Loucy (cell line): Measurements from ENCODE around the gene CGB1.
A peak's percentile ranks its signal among the peaks of the same experiment; 100 is the strongest.

ENCODE experiments used
- H2AFZ ChIP-seq: fragments of 200-600 bp; sonication (generic); 2 replicates; pipeline ENCODE4 v1.6.0; 2016; ENCODE audit warnings: antibody characterized with exemption, mild to moderate bottlenecking, low read length, moderate library complexity
- H3F3A ChIP-seq: fragments of 200-600 bp; 2 replicates; pipeline ENCODE4 v1.6.0; 2016; ENCODE audit warnings: antibody characterized with exemption, low read depth, mild to moderate bottlenecking
- H3K27me3 ChIP-seq: fragments of 200-600 bp; sonication (generic); 2 replicates; pipeline ENCODE4 v1.6.1; 2014; ENCODE audit warnings: low read length, mild to moderate bottlenecking; ENCODE audit not compliant: insufficient read depth, poor library complexity, severe bottlenecking
- H3K36me3 ChIP-seq: fragments of 200-600 bp; sonication (generic); 2 replicates; pipeline ENCODE4 v1.6.1; 2016; ENCODE audit warnings: low read length; ENCODE audit not compliant: insufficient read depth
- H3K4me1 ChIP-seq: fragments of 200-600 bp; sonication (generic); 2 replicates; pipeline ENCODE4 v1.5.1; 2014; ENCODE audit warnings: low read length, mild to moderate bottlenecking; ENCODE audit not compliant: insufficient read depth, poor library complexity, severe bottlenecking
- H3K4me2 ChIP-seq: fragments of 200-600 bp; sonication (generic); 2 replicates; pipeline ENCODE4 v1.6.0; 2014; ENCODE audit warnings: antibody characterized with exemption, low read length, low read depth, mild to moderate bottlenecking; ENCODE audit not compliant: poor library complexity, severe bottlenecking
- H3K4me3 ChIP-seq: fragments of 200-600 bp; sonication (generic); 2 replicates; pipeline ENCODE4 v1.5.1; 2014; ENCODE audit warnings: low read length, mild to moderate bottlenecking, mixed read lengths; ENCODE audit not compliant: poor library complexity, severe bottlenecking
- H3K79me2 ChIP-seq: fragments of 200-600 bp; sonication (generic); 2 replicates; pipeline ENCODE4 v1.6.1; 2014; ENCODE audit warnings: low read length; ENCODE audit not compliant: insufficient read depth
- H3K9ac ChIP-seq: fragments of 200-600 bp; sonication (generic); 2 replicates; pipeline ENCODE4 v1.6.0; 2014; ENCODE audit warnings: mild to moderate bottlenecking, low read depth, low read length, moderate library complexity; ENCODE audit not compliant: poor library complexity, severe bottlenecking
- H3K9me2 ChIP-seq: fragments of 200-600 bp; sonication (generic); replicated peaks from 2 replicates; pipeline ENCODE4 v1.6.1; 2016; ENCODE audit warnings: low read depth, low read length, mixed read lengths
- H3K9me3 ChIP-seq: fragments of 200-600 bp; sonication (generic); 2 replicates; pipeline ENCODE4 v1.6.1; 2014; ENCODE audit warnings: mild to moderate bottlenecking, antibody characterized with exemption, low read length, low read depth; ENCODE audit not compliant: insufficient read depth
- H4K20me1 ChIP-seq: fragments of 200-600 bp; sonication (generic); 2 replicates; pipeline ENCODE4 v1.6.0; 2014; ENCODE audit warnings: antibody characterized with exemption, low read length, mild to moderate bottlenecking; ENCODE audit not compliant: insufficient read depth, poor library complexity, severe bottlenecking
- CTCF ChIP-seq: fragments of 200-600 bp; sonication (generic); conservative IDR thresholded peaks from 2 replicates; pipeline ENCODE4 v1.5.1; 2014; ENCODE audit warnings: mild to moderate bottlenecking, antibody characterized with exemption, low read length
- EZH2phosphoT487 ChIP-seq: fragments of 200-600 bp; IDR thresholded peaks from 2 replicates; pipeline ENCODE4 v1.6.1; 2018; ENCODE audit warnings: antibody characterized with exemption, mild to moderate bottlenecking, moderate library complexity, borderline replicate concordance

The CGB1 gene

DNA sequence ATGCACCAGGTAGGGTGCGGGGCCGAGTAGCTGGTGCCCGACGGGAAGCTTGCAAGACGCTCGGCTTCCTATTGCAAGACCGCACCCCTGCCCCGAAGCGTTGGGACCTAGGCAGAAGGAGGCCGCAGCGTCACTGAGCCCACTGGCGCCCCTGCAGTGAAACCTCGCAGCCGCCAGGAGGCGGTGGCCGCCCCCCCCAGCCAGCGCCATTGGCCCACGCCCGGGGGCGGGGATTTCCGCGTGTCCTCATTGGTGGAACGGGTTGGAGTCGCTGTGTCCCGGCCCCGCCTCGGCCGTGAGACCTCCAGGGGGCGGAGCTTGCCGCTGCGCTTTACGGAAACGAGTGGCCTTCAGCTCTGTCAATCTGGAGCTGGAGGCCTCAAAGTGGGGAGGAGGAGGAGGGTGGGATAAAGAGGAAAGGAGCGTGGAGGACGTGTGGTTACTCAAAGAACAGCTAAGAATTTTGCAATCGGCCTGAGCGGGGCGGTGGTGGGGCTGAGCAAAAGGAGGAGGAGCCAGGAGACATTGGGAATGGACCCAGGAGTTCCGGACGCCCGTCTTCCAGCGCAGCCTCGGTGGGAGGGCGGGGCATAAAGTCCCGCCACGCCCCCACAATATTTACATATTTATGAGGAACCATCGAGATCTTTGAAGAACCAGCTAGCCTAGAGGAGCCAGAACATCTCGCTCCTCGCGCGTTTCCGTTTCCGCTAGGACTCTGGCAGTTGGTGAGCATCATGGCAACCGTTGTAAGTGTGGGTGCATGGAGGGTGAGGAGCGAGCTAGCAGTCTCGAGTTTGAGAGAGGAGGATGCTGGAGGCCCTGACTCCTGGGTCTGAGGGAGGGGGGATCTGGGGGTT, 43.3 kb downstream of the CGB1 start, which contains the start of the genes GYS1 and RUVBL2:
GYS1 (minus strand) TSS at position 135 of the 860 bp plus-strand sequence. CDS start 197 bp downstream, outside the sequence.
RUVBL2 (plus strand) TSS at position 713 of the 860 bp plus-strand sequence; CDS start at position 738, 25 bp downstream.
- TF ChIP-seq CTCF: peak; percentile 79
- no peak for TF ChIP-seq EZH2phosphoT487
- Histone ChIP-seq H3K9me3 (no peaks in the 10 kb centered on the region), H3K4me1 (peaks cover 18% of the 10 kb centered on the region), H3K27me3 (no peaks in the 10 kb centered on the region), H3K4me3 (peak within 1 kb of the TSS; percentile 89), H3K9ac (peak within 1 kb of the TSS; percentile 97), H3F3A (no peaks in the 10 kb centered on the region), H3K36me3 (no peaks in the 10 kb centered on the region; the same call in 1 of the 2 replicates), H3K9me2 (no peaks in the 10 kb centered on the region), H3K4me2 (peak within 1 kb of the TSS; percentile 87), H3K79me2 (peaks cover 77% of the 10 kb centered on the region), H2AFZ (peak within 1 kb of the TSS; percentile 90), H4K20me1 (peaks cover 27% of the 10 kb centered on the region)

DNA sequence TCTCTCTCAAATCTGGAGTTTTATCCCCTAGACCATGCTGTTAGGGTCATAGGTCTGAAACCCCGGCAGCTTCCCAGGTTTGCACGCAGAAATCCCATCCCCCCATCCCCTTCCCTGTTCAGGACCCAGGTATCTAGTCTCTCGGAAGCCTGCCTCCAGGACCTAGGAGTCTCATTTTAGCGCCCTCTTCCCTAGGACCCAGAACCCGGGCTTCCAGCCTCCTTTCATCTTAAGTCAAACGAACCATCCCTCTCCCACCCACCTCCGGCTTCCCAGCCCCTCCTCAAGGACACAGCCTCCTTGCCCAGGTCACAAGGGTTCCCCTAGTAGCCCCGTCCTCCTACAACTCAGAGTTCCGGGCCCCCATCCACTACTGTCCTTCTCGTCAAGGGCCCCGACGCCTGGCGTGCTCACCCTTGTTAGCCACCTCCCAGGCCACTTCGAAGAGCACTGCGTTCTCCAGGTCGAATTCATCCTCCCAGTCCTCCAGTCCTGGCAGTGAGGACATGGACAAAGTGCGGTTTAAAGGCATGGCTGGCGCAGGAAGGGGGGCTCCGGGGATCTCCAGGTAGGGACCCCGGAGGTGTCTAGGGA, 44.0 kb downstream of the CGB1 start:
- H3K36me3 ChIP-seq: no peaks in the 10 kb centered on the region; the same call in 1 of the 2 replicates
- H3K4me3 ChIP-seq: peak overlapping the region; percentile 89
- peak overlapping the region; percentile 97 for H3K9ac ChIP-seq
- TF ChIP-seq CTCF (no peak), EZH2phosphoT487 (no peak)
- H3K9me2 ChIP-seq: no peaks in the 10 kb centered on the region
- H4K20me1 ChIP-seq: peaks cover 24% of the 10 kb centered on the region
- H3F3A ChIP-seq: no peaks in the 10 kb centered on the region
- peaks cover 18% of the 10 kb centered on the region for H3K4me1 ChIP-seq
- H2AFZ ChIP-seq: peak overlapping the region; percentile 90
- no peaks in the 10 kb centered on the region for H3K27me3 ChIP-seq
- H3K4me2 ChIP-seq: peak overlapping the region; percentile 87
- peaks cover 71% of the 10 kb centered on the region for H3K79me2 ChIP-seq
- no peaks in the 10 kb centered on the region for H3K9me3 ChIP-seq

GRCh38 chr19:48991873-48992580, 44.7 kb downstream of the CGB1 start:
- Histone ChIP-seq H3K9me2 (no peaks in the 10 kb centered on the region), H3K79me2 (peaks cover 64% of the 10 kb centered on the region)

More at GRCh38 chr19:48991873-48992580, 44.7 kb downstream of the CGB1 start:
- peak overlapping the region; percentile 97 for H3K9ac ChIP-seq
- H3K27me3 ChIP-seq: no peaks in the 10 kb centered on the region
- H3K36me3 ChIP-seq: no peaks in the 10 kb centered on the region; the same call in 1 of the 2 replicates
- no peaks in the 10 kb centered on the region for H3F3A ChIP-seq
- H3K4me1 ChIP-seq: peaks cover 18% of the 10 kb centered on the region
- no peak overlapping the region; the same call in 1 of the 2 replicates for H2AFZ ChIP-seq
- H3K4me3 ChIP-seq: peak overlapping the region; percentile 89
- H3K9me3 ChIP-seq: no peaks in the 10 kb centered on the region
- H4K20me1 ChIP-seq: peaks cover 24% of the 10 kb centered on the region
- TF ChIP-seq EZH2phosphoT487: no peak
- no peak for TF ChIP-seq CTCF
- H3K4me2 ChIP-seq: peak overlapping the region; percentile 87
